Liver (tissue), 9 donors: ENCODE measurements around the gene COA8. TPM values are rescaled to one million over a fixed set of nuclear protein-coding genes. Genes with fewer than 3 reads are reported as not detected.

Source experiments
- DNase-seq: peaks from one replicate; pipeline ENCODE4 v3.0.0-alpha.2; 2017; ENCODE audit warnings: low spot score
- H3K27ac ChIP-seq, 2 donors: one replicate each; pipeline ENCODE4 v1.7.0; 2013; ENCODE audit warnings: inconsistent platforms in 2 of 2, low read length in 2 of 2, control low read depth in 1 of 2, low read depth in 1 of 2, mild to moderate bottlenecking in 1 of 2
- H3K27me3 ChIP-seq, 4 donors: one replicate each; pipeline versions ENCODE4 v1.6.1 to v1.7.0; 2013; ENCODE audit warnings: low read length in 3 of 4, inconsistent platforms in 1 of 4, mild to moderate bottlenecking in 1 of 4, moderate library complexity in 1 of 4; ENCODE audit not compliant: control insufficient read depth in 4 of 4, insufficient read depth in 4 of 4
- H3K36me3 ChIP-seq, 4 donors: one replicate each; pipeline versions ENCODE4 v1.6.1 to v1.7.0; 2013; ENCODE audit warnings: low read length in 3 of 4, mild to moderate bottlenecking in 3 of 4, low read depth in 1 of 4, moderate library complexity in 1 of 4; ENCODE audit not compliant: control insufficient read depth in 4 of 4, insufficient read depth in 3 of 4
- H3K4me1 ChIP-seq, 4 donors: one replicate each; pipeline versions ENCODE4 v1.6.1 to v1.7.0; 2013; ENCODE audit warnings: low read length in 3 of 4, mild to moderate bottlenecking in 3 of 4, moderate library complexity in 1 of 4; ENCODE audit not compliant: control insufficient read depth in 4 of 4, insufficient read depth in 4 of 4
- H3K4me3 ChIP-seq, 3 donors: one replicate each; pipeline versions ENCODE4 v1.6.1 to v1.7.0; 2013; ENCODE audit warnings: low read length in 3 of 3, control low read depth in 1 of 3, low read depth in 1 of 3, mild to moderate bottlenecking in 1 of 3
- H3K9ac ChIP-seq, 2 donors: one replicate each; pipeline ENCODE4 v1.7.0; 2013; ENCODE audit warnings: low read length in 2 of 2, mild to moderate bottlenecking in 2 of 2, moderate library complexity in 2 of 2, control low read depth in 1 of 2, low read depth in 1 of 2
- H3K9me3 ChIP-seq, 4 donors: one replicate each; pipeline versions ENCODE4 v1.6.1 to v1.7.0; 2013; ENCODE audit warnings: low read length in 3 of 4; ENCODE audit not compliant: control insufficient read depth in 4 of 4
- ATF3 ChIP-seq: IDR thresholded peaks from 2 replicates; pipeline ENCODE4 v1.6.1; 2016; ENCODE audit warnings: antibody characterized with exemption
- EGR1 ChIP-seq, 2 donors: IDR thresholded peaks; 2 replicates each; pipeline ENCODE4 v1.6.1; 2016 to 2018; ENCODE audit warnings: antibody characterized with exemption in 2 of 2, low read depth in 2 of 2
- FOXA1 ChIP-seq: IDR thresholded peaks from 2 replicates; pipeline ENCODE4 v1.6.1; 2016; ENCODE audit warnings: antibody characterized with exemption
- FOXA2 ChIP-seq: IDR thresholded peaks from 2 replicates; pipeline ENCODE4 v1.6.1; 2016; ENCODE audit warnings: antibody characterized with exemption
- GABPA ChIP-seq, 2 donors: IDR thresholded peaks in 1 of 2; conservative IDR thresholded peaks in 1 of 2; 2 replicates each; pipeline ENCODE4 v1.6.1; 2016; ENCODE audit warnings: antibody characterized with exemption in 2 of 2, mild to moderate bottlenecking in 1 of 2, moderate library complexity in 1 of 2
- HNF4A ChIP-seq, 2 donors: conservative IDR thresholded peaks; 2 replicates each; pipeline ENCODE4 v1.6.1; 2016; ENCODE audit warnings: antibody characterized with exemption in 2 of 2, mild to moderate bottlenecking in 2 of 2
- MAX ChIP-seq: IDR thresholded peaks from 2 replicates; pipeline ENCODE4 v1.6.1; 2016; ENCODE audit warnings: antibody characterized with exemption
- NR2F2 ChIP-seq: IDR thresholded peaks from 2 replicates; pipeline ENCODE4 v1.6.1; 2016; ENCODE audit warnings: antibody characterized with exemption
- RXRA ChIP-seq, 2 donors: IDR thresholded peaks; 2 replicates each; pipeline ENCODE4 v1.6.1; 2017 to 2018; ENCODE audit warnings: antibody characterized with exemption in 2 of 2, mild to moderate bottlenecking in 1 of 2
- SP1 ChIP-seq: IDR thresholded peaks from 2 replicates; pipeline ENCODE4 v1.6.1; 2018; ENCODE audit warnings: antibody characterized with exemption, mild to moderate bottlenecking
- TAF1 ChIP-seq: conservative IDR thresholded peaks from 2 replicates; pipeline ENCODE4 v1.6.1; 2016; ENCODE audit warnings: antibody characterized with exemption, mild to moderate bottlenecking
- WGBS: extraction: QIAGEN DNeasy Blood & Tissue Kit; methylation state at CpG from one replicate; pipeline ENCODE4 v1.1.7; 2013; 5-methylcytosine and 5-hydroxymethylcytosine counted together
- polyA plus RNA-seq, 2 donors: library from polyadenylated mRNA; stranded (reverse) in 1 of 2; unstranded in 1 of 2; fragments of 200-250 nt in 1 of 2; fragments of >200 nt in 1 of 2; fragmentation: Nextera tagmentation in 1 of 2; extraction: Ambion mirVana in 1 of 2; gene quantifications; one replicate each; pipeline versions ENCODE4 v1.2.1 to v1.2.3, GENCODE V29; 2013 to 2015
- total RNA-seq, 2 donors: library from RNA; depleted of rRNA; stranded (reverse); fragments of >200 nt; gene quantifications; one replicate each; pipeline ENCODE4 v1.2.3, GENCODE V29; 2014
- TF ChIP-seq, protein P1 (sequence below): IDR thresholded peaks from 2 replicates; pipeline ENCODE4 v1.6.1; 2016; ENCODE audit warnings: antibody characterized with exemption, mild to moderate bottlenecking
- donor health status: healthy.
- donor health status: healthy.
- donor health status: healthy.
- donor health status: healthy.
- donor health status: healthy.

COA8 gene
- total and polyA plus RNA-seq, 4 donors, result 8.3 to 35.5 (median 17.0) TPM

- Histone ChIP-seq H3K4me1 (peaks cover 13 to 36% (median 23%) of the 10 kb centered on the region in 4 donors), H3K27ac (no peak overlapping the region), H3K4me3 (no peak overlapping the region), H3K36me3 (peaks cover 0 to 23% (median 3%) of the 10 kb centered on the region in 4 donors), H3K9ac (no peak overlapping the region), H3K27me3 (no peaks in the 10 kb centered on the region), H3K9me3 (no peaks in the 10 kb centered on the region)
- no peak for DNase-seq
- 90% methylated on average over 32 of the region's 32 CpGs for WGBS
- TF ChIP-seq RXRA (IDR thresholded peaks at IDR 0.05), result no peak
- TF ChIP-seq TAF1, result no peak
- TF ChIP-seq FOXA1, result no peak
- no peak for TF ChIP-seq SP1
- no peak for TF ChIP-seq GABPA (IDR thresholded peaks at IDR 0.05 in 1 of 2, conservative IDR thresholded peaks at IDR 0.05 in 1 of 2)
- no peak for TF ChIP-seq MAX
- TF ChIP-seq EGR1 (IDR thresholded peaks at IDR 0.05; ENCODE audit: low read depth in 2 of 2), result no peak
- TF ChIP-seq ATF3, result no peak
- no peak for TF ChIP-seq FOXA2
- no peak for TF ChIP-seq NR2F2
- TF ChIP-seq HNF4A (conservative IDR thresholded peaks at IDR 0.05), result no peak
- TF ChIP-seq, protein P1, sequence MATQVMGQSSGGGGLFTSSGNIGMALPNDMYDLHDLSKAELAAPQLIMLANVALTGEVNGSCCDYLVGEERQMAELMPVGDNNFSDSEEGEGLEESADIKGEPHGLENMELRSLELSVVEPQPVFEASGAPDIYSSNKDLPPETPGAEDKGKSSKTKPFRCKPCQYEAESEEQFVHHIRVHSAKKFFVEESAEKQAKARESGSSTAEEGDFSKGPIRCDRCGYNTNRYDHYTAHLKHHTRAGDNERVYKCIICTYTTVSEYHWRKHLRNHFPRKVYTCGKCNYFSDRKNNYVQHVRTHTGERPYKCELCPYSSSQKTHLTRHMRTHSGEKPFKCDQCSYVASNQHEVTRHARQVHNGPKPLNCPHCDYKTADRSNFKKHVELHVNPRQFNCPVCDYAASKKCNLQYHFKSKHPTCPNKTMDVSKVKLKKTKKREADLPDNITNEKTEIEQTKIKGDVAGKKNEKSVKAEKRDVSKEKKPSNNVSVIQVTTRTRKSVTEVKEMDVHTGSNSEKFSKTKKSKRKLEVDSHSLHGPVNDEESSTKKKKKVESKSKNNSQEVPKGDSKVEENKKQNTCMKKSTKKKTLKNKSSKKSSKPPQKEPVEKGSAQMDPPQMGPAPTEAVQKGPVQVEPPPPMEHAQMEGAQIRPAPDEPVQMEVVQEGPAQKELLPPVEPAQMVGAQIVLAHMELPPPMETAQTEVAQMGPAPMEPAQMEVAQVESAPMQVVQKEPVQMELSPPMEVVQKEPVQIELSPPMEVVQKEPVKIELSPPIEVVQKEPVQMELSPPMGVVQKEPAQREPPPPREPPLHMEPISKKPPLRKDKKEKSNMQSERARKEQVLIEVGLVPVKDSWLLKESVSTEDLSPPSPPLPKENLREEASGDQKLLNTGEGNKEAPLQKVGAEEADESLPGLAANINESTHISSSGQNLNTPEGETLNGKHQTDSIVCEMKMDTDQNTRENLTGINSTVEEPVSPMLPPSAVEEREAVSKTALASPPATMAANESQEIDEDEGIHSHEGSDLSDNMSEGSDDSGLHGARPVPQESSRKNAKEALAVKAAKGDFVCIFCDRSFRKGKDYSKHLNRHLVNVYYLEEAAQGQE, result no peak
These were observed 30.3 kb upstream of the COA8 start for GRCh38 chr14:103532216-103533136.

- no peak overlapping the region for H3K27ac ChIP-seq
- H3K4me1 ChIP-seq, result peaks cover 11 to 27% (median 17%) of the 10 kb centered on the region in 4 donors
- no peak for DNase-seq
- TF ChIP-seq FOXA1 (no peak), TAF1 (no peak)
- no peaks in the 10 kb centered on the region for H3K27me3 ChIP-seq
- 90% methylated on average over 23 of the region's 23 CpGs for WGBS
- peaks cover 0 to 23% (median 3%) of the 10 kb centered on the region in 4 donors for H3K36me3 ChIP-seq
- no peak overlapping the region for H3K9ac ChIP-seq
- no peaks in the 10 kb centered on the region for H3K9me3 ChIP-seq
- no peak overlapping the region for H3K4me3 ChIP-seq
These were observed 29.4 kb upstream of the COA8 start for GRCh38 chr14:103533137-103533998.
